K562 (cell line): ENCODE results near the gene MND1.

Source experiments
- ATF7 ChIP-seq: fragments of 450-650 bp; IDR thresholded peaks from 2 replicates; pipeline ENCODE4 v1.7.1; 2014; ENCODE audit warnings: mild to moderate bottlenecking, moderate library complexity
- CTCF ChIP-seq, 3 experiments: IDR thresholded peaks in 2 of 3; conservative IDR thresholded peaks in 1 of 3; 2 replicates each; pipeline ENCODE4 v1.5.1; 2011 to 2012; ENCODE audit warnings: low read length in 3 of 3, mild to moderate bottlenecking in 3 of 3, control low read depth in 2 of 3, improper control_type of control experiment in 1 of 3, inconsistent platforms in 1 of 3, low read depth in 1 of 3, mixed read lengths in 1 of 3, moderate library complexity in 1 of 3; ENCODE audit not compliant: insufficient read depth in 2 of 3
- GABPB1 ChIP-seq: sonication (generic); formaldehyde crosslinking; IDR thresholded peaks from 2 replicates; pipeline ENCODE4 v1.8.0; 2022; ENCODE audit warnings: mild to moderate bottlenecking, missing genetic modification reagents
- HDAC2 ChIP-seq: fragments of 450-650 bp; IDR thresholded peaks from 2 replicates; pipeline ENCODE4 v1.6.1; 2016; ENCODE audit warnings: mild to moderate bottlenecking
- PML ChIP-seq: IDR thresholded peaks from 2 replicates; pipeline ENCODE4 v1.6.1; 2012; ENCODE audit warnings: low read length, inconsistent platforms
- POLR2AphosphoS5 ChIP-seq: IDR thresholded peaks from 2 replicates; pipeline ENCODE4 v1.6.1; 2011; ENCODE audit warnings: mild to moderate bottlenecking, low read depth, low read length, moderate library complexity; ENCODE audit not compliant: control insufficient read depth, insufficient read depth
- PTTG1 ChIP-seq: fragments of 450-650 bp; IDR thresholded peaks from 2 replicates; pipeline ENCODE4 v1.6.1; 2016; ENCODE audit warnings: low read depth, mild to moderate bottlenecking, missing genetic modification characterization, missing compliant biosample characterization
- RBM22 ChIP-seq: fragments of 200-400 bp; formaldehyde crosslinking; IDR thresholded peaks from 2 replicates; pipeline ENCODE4 v1.6.1; 2018; ENCODE audit warnings: low read length, low read depth; ENCODE audit not compliant: poor library complexity, severe bottlenecking
- TFE3 ChIP-seq: fragments of 450-650 bp; formaldehyde crosslinking; IDR thresholded peaks from 2 replicates; pipeline ENCODE4 v1.4.0; 2020; ENCODE audit warnings: mild to moderate bottlenecking, mixed read lengths
- ZNF280B ChIP-seq: fragments of 250-450 bp; sonication (Bioruptor Pico); IDR thresholded peaks from 2 replicates; pipeline ENCODE4 v1.5.1; 2021; ENCODE audit warnings: mild to moderate bottlenecking
- ZNF282 ChIP-seq: sonication (generic); formaldehyde crosslinking; IDR thresholded peaks from 2 replicates; pipeline ENCODE4 v1.8.1; 2023; ENCODE audit warnings: missing genetic modification reagents

GRCh38 chr4:153324046-153324445 is 20.4 kb upstream of the MND1 start:
- TF ChIP-seq ZNF280B (CRISPR knock-in tag) = no peak
- TF ChIP-seq CTCF (IDR thresholded peaks at IDR 0.05 in 2 of 3, conservative IDR thresholded peaks at IDR 0.05 in 1 of 3; ENCODE audit: insufficient read depth in 2 of 3, low read depth in 1 of 3, low read length in 3 of 3) = no peak
- TF ChIP-seq ATF7 = no peak
- TF ChIP-seq TFE3 (CRISPR knock-in tag) = no peak
- no peak for TF ChIP-seq ZNF282 (CRISPR knock-in tag)
- TF ChIP-seq HDAC2 = no peak
- no peak for TF ChIP-seq POLR2AphosphoS5
- no peak for TF ChIP-seq GABPB1 (CRISPR knock-in tag)
- TF ChIP-seq RBM22 = no peak
- no peak for TF ChIP-seq PTTG1
- no peak for TF ChIP-seq PML
